Liver (tissue), 3 donors: ENCODE measurements around the gene NEU4.

Source experiments
- CTCF ChIP-seq: fragments of 150-350 bp; IDR thresholded peaks from 2 replicates; pipeline ENCODE4 v1.5.1; 2017; ENCODE audit warnings: improper control_type of control experiment, low read depth, low read length; ENCODE audit not compliant: missing input control
- MAX ChIP-seq: IDR thresholded peaks from 2 replicates; pipeline ENCODE4 v1.6.1; 2016; ENCODE audit warnings: antibody characterized with exemption
- RAD21 ChIP-seq, 2 donors: IDR thresholded peaks; 2 replicates each; pipeline ENCODE4 v1.6.1; 2016; ENCODE audit warnings: antibody characterized with exemption in 2 of 2, mild to moderate bottlenecking in 2 of 2
- YY1 ChIP-seq: IDR thresholded peaks from 2 replicates; pipeline ENCODE4 v1.6.1; 2016; ENCODE audit warnings: antibody characterized with exemption, mild to moderate bottlenecking
- donor health status: healthy.
- donor health status: healthy.

GRCh38 chr2:241861264-241861663, 52.3 kb downstream of the NEU4 start:
- no peak for TF ChIP-seq RAD21 (IDR thresholded peaks at IDR 0.05)
- no peak for TF ChIP-seq CTCF
- TF ChIP-seq MAX: no peak
- TF ChIP-seq YY1: no peak
